NOMO-1 (cell line): Measurements from ENCODE around the gene FA2H.
"Not testable (repeated sequence)": the region's sequence is repeated elsewhere in the genome, so short reads cannot be mapped to it uniquely, and the experiment has no call there.

ENCODE experiments used
- DNase-seq, 2 experiments: peaks; one replicate each; lab custom pipeline; 2025; ENCODE audit not compliant: unreplicated experiment in 2 of 2; lab: John Stamatoyannopoulos, UW

Gene FA2H

DNA sequence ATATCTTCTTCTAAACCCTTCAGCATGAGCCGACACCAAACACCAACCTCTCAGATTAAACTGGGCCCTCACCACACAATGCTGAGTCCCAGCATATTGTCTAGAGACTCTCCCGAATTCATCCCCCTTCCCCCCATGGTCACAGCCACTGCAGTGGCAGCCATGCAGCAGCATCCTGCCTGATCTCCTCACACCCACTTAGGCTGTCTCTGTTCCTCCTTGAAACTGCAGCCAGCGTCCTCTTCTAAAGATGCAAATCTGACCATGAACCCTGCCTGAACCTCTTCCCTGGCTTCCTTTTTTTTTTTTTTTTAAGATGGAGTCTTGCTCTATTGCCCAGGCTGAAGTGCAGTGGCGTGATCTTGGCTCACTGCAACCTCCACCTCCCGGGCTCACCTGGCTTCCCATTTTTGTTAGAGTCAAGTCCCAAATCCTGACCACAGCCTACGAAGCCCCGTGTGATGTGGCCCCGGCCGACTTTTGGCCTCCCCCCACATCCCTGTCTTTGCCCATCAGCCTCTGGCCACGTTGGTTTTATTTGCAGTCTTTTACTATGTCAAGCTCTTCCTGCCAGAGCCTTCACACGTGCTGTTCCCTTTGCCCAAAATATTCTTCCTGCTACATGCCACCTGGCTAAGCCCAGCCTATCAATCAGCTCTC, 2.8 kb downstream of the FA2H start:
- DNase-seq, result no peak

GRCh38 chr16:74770831-74771526, 3.6 kb downstream of the FA2H start:
- DNase-seq, result no peak

DNA sequence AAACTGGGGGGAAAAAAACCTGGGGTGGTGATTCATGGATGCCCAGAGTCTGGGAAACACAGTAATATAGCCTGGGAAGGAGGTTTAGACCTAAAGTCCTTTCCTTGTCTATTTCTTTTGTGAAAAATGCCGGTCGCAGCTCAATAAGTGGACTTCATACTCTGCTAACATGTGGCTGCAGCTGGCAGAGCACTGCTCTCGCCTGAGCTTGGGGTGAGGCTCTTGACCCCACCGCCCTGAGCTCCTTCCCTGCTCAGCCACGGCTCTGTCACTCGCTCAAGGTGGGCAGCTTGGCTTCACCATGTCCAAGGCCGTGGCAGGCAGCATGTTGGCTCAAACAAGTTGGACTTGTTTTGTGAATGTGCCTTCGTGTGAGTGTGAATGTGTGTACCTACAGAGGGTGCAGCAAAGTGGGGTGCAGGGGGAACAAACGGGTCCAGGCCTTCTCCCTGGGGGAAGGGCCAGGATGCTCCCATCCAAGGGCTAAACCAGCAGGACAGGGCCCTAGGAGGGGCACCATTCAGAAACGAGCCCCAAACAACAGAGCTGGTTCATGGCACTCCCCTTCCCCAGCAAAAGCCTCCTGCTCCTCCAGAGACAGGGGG, 4.9 kb downstream of the FA2H start:
- no peak for DNase-seq

DNA sequence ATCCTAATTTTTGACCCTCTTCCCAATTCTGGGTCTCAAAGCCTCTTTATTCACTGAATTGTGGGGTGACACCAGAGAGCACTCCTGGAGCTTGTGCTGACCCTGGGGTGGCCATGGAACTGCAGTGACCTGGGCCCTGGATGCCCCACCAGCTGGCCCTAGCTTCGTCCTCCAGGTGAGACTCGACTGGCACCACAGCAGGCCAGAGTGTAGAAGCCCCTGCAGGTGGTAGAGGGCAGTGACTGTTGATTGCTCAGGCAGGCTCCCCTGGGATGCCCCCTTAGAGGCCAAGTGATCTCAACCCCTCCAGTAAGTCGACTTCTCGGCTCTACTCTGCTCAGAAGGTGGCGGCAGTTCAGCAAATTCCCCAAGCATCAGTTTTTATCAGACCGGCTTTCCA, 6.4 kb downstream of the FA2H start:
- no peak for DNase-seq

DNA sequence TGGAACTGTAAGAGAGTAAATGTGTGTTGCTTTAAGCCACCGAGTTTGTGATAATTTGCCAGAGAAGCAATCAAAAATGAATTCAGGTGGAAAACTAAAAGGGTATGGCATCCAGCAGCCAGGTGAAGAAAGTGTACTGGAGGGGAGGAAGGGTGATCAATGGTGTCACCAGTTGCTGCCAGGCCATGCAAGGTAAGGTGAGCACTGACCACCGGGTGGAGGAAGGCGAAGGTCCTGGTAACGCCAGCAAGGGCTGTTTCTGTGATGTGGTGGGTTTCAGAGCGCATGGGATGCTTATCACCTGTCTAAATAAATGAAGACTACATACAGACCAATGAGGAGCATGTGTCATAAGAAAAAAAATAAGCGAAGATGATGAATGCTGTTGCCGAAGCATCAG, 6.9 kb downstream of the FA2H start:
- DNase-seq, result no peak

GRCh38 chr16:74766729-74767128, 7.9 kb downstream of the FA2H start:
- DNase-seq, result no peak

GRCh38 chr16:74764184-74764583, 10.4 kb downstream of the FA2H start:
- DNase-seq, result not testable (repeated sequence)

DNA sequence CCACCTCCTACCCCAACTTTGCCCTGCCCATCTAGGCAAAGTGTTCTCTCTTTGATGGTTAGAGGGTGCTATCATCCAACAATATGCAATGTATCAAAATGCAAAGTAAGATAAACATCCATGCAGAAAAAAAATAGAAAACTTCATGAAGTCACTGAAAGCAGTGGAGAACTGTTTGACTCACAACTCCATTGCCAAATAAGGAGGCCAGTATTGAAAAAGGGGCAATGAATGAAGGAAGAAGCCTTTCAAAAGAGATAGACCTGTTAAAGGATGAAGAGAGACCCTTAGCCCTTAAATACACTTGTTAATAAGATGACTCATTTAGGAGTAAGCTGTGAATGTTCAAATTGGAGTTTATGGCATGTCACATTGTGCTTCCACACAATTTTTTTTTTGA, 13.0 kb downstream of the FA2H start:
- no peak for DNase-seq

GRCh38 chr16:74760007-74760767, 14.4 kb downstream of the FA2H start:
- DNase-seq, result no peak

DNA sequence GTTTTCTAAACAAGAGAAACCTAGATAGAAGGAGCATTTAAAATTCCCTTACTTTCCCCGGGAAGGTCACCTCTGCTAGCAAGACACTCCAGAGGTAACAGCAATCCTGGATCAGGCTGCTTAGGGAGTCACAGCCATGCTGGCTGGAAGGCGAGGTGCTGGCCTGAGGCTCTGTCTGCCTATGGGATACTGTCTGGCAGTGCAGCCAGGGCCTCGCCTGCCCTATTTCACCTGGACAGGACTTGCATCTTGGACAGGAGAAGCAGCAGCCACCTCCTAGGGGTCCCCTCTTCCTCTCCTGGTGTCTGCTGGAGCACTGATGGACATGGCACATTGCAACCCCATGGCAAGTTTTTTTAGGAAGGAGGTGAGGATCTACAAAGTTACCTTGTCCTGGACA, 15.1 kb downstream of the FA2H start:
- DNase-seq, result no peak

DNA sequence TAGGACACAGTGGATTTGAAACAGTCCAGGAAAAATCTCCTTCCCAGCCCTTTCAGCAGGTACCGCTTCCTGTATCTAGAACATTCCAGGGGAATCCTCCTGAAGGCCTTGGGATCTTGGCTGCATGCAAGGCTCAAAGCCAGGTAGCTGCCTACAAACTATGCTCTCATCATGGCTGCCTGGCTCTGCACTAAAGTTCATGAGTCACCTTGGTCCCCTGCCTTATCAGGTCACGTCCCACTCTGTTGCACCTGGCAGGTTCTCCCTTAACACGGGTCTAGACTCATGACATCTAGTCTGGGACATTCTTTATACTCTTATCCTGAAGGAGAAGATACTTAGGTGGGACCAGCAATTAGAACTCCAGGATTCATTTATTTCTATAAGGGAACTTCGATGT, 15.8 kb downstream of the FA2H start:
- DNase-seq, result no peak

DNA sequence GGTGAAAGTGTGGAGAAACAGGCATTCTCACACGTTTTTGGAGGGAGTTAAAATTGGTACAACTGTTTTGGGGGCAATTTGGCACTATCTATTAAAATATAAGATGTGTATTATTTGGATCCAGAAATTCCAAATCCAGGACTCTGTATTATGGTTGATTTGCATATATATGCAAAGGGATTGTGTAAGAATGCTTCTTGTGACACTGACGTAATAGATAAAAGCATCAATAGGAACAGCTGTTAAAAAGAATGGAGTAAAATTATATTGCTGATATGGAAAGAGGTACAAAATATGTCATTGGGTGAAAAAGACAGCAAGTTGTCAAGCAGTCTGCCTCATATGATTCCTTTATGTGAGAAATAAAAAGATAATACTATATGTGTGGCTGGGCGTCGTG, 17.3 kb downstream of the FA2H start:
- DNase-seq, result no peak

GRCh38 chr16:74756203-74756602, 18.4 kb downstream of the FA2H start:
- DNase-seq, result no peak

GRCh38 chr16:74753180-74753579, 21.4 kb downstream of the FA2H start:
- DNase-seq, result no peak

- DNase-seq, result no peak
Observed at GRCh38 chr16:74752756-74753155, 21.9 kb downstream of the FA2H start.

- no peak for DNase-seq
Observed at GRCh38 chr16:74752258-74752657, 22.4 kb downstream of the FA2H start.

DNA sequence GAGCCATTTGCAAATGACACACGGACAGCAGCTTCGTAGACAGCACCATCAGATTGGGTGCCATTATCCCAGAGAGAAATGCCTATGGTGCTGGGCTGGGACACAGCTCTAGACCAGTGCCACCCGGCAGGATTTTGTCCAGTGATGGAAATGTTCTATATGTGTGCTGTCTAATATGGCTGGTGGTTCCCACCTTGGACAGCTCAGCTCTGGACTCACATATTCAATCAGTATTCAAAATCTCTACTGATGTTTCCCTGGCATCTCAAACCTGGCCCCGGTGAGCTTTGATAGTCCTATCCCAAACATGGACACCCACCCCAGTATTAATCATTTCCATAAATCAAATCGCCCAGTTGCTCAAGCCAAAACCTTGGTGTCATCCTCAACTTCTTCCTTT, 23.0 kb downstream of the FA2H start:
- no peak for DNase-seq

- DNase-seq, result no peak
Observed at GRCh38 chr16:74749291-74750055, 25.1 kb downstream of the FA2H start.

GRCh38 chr16:74748616-74749026, 26.0 kb downstream of the FA2H start:
- DNase-seq, result no peak

GRCh38 chr16:74747716-74748615, 26.7 kb downstream of the FA2H start:
- no peak for DNase-seq
